ENCODE data around the gene PNPO. TPM values are rescaled to one million over a fixed set of nuclear protein-coding genes. Genes with fewer than 3 reads are reported as not detected.

The PNPO gene
- polyA plus RNA-seq, 1 of the 3 experiments (the other 2 are of a cell fraction): 26.1 TPM

- Histone ChIP-seq H3K9ac (no peak overlapping the region), H2AFZ (ENCODE audit: low read depth) (no peak overlapping the region), H3F3A (replicated peaks; ENCODE audit: insufficient read depth) (peaks cover 9% of the 10 kb centered on the region), H3K4me3 (ENCODE audit: low read depth in 2 of 2, low read length in 1 of 2) (no peak overlapping the region), H3K27ac (ENCODE audit: low read depth in 2 of 2, low read length in 1 of 2) (no peak overlapping the region), H3K9me2 (no peaks in the 10 kb centered on the region), H3K79me2 (ENCODE audit: insufficient read depth) (no peaks in the 10 kb centered on the region), H3K36me3 (replicated peaks in 1 of 2; ENCODE audit: control insufficient read depth in 1 of 2, insufficient read depth in 2 of 2, low read length in 1 of 2) (peaks cover 3 to 24% of the 10 kb centered on the region in 2 experiments), H3K4me2 (no peak overlapping the region), H3K27me3 (ENCODE audit: insufficient read depth) (no peaks in the 10 kb centered on the region), H3K4me1 (ENCODE audit: control insufficient read depth in 1 of 2, insufficient read depth in 2 of 2, low read depth in 1 of 2, low read length in 1 of 2) (peaks cover 4 to 11% of the 10 kb centered on the region in 2 experiments; a peak in 3 of 4 replicates), H4K20me1 (ENCODE audit: insufficient read depth) (no peaks in the 10 kb centered on the region), H3K9me3 (no peaks in the 10 kb centered on the region)
- POLR2A ChIA-PET: interaction anchor here (0.5 to 2.1 kb wide), 6 partner anchors 9 to 168 kb away, joined by 3 to 11 read pairs (median 5); partner anchors contain the start of genes CDK5RAP3 and PNPO
- 77% methylated on average over 4 of the region's 4 CpGs for WGBS (ENCODE audit: low lambda C conversion rate)
- TF ChIP-seq RCOR1 (IDR thresholded peaks at IDR 0.05; ENCODE audit: low read length) (no peak), NFIC (IDR thresholded peaks at IDR 0.05; ENCODE audit: borderline replicate concordance) (no peak), FOXM1 (IDR thresholded peaks at IDR 0.05; ENCODE audit: low read depth) (no peak), ZBTB33 (IDR thresholded peaks at IDR 0.05; ENCODE audit: borderline replicate concordance, low read depth) (no peak), GATA2 (CRISPR knock-in tag; IDR thresholded peaks at IDR 0.05) (no peak), RAD21 (IDR thresholded peaks at IDR 0.05; ENCODE audit: low read length) (no peak), USF2 (IDR thresholded peaks at IDR 0.05; ENCODE audit: borderline replicate concordance, low read depth, low read length) (no peak), FOXJ3 (CRISPR knock-in tag; IDR thresholded peaks at IDR 0.05) (no peak), REST (IDR thresholded peaks at IDR 0.05; ENCODE audit: low read depth, low read length) (no peak), MAX (IDR thresholded peaks at IDR 0.05; ENCODE audit: low read depth) (no peak), SMC3 (IDR thresholded peaks at IDR 0.05; ENCODE audit: low read depth, low read length) (no peak), TAF1 (IDR thresholded peaks at IDR 0.05; ENCODE audit: borderline replicate concordance, low read depth, low read length) (no peak), ELF1 (IDR thresholded peaks at IDR 0.05) (no peak), CHD2 (IDR thresholded peaks at IDR 0.05; ENCODE audit: low read length, partially characterized antibody) (no peak)
- CTCF ChIA-PET: interaction anchor here (1.1 to 41.6 kb wide), 21 partner anchors 6 to 607 kb away, joined by 3 to 1216 read pairs (median 8); partner anchors contain the start of genes CDK5RAP3, PNPO, PRR15L and SCRN2
- DNase-seq: no peak
Observed at GRCh38 chr17:47950448-47950847, 9.1 kb downstream of the PNPO start.
